Suprapubic skin (tissue), 4 donors: ENCODE results near the gene FANCE. TPM values are rescaled to one million over a fixed set of nuclear protein-coding genes. Genes with fewer than 3 reads are reported as not detected.

Source experiments
- DNase-seq, 2 donors: peaks; one replicate each; pipeline ENCODE4 v3.0.0-alpha.2; 2019; ENCODE audit warnings: low spot score in 2 of 2
- H3K27ac ChIP-seq: fragments of 200-600 bp; sonication (generic); one replicate; pipeline ENCODE4 v1.5.1; 2019
- H3K27me3 ChIP-seq: fragments of 200-600 bp; sonication (generic); one replicate; pipeline ENCODE4 v1.5.1; 2019
- H3K36me3 ChIP-seq: fragments of 200-600 bp; sonication (generic); one replicate; pipeline ENCODE4 v1.5.1; 2019
- H3K4me1 ChIP-seq: fragments of 200-600 bp; sonication (generic); one replicate; pipeline ENCODE4 v1.5.1; 2019
- H3K4me3 ChIP-seq: fragments of 200-600 bp; sonication (generic); one replicate; pipeline ENCODE4 v1.5.1; 2019; ENCODE audit warnings: mild to moderate bottlenecking
- H3K9me3 ChIP-seq: fragments of 200-600 bp; sonication (generic); one replicate; pipeline ENCODE4 v1.5.1; 2019
- EP300 ChIP-seq: sonication (generic); formaldehyde crosslinking; IDR thresholded peaks from one replicate; pipeline ENCODE4 v1.6.1; 2017; ENCODE audit warnings: antibody characterized with exemption
- POLR2A ChIP-seq, 2 donors: fragments of 450-650 bp; IDR thresholded peaks; one replicate each; pipeline ENCODE4 v1.6.1; 2017; ENCODE audit warnings: antibody characterized with exemption in 2 of 2, mild to moderate bottlenecking in 2 of 2, moderate library complexity in 2 of 2
- POLR2AphosphoS5 ChIP-seq, 3 donors: sonication (generic); formaldehyde crosslinking; IDR thresholded peaks; one replicate each; pipeline ENCODE4 v1.6.1; 2017; ENCODE audit warnings: antibody characterized with exemption in 3 of 3
- WGBS: methylation state at CpG from one replicate; pipeline ENCODE4 v1.1.5; 2018; 5-methylcytosine and 5-hydroxymethylcytosine counted together
- total RNA-seq, 4 donors: library from RNA; depleted of rRNA; stranded (reverse); fragments of >200 nt; gene quantifications; one replicate each; pipeline ENCODE4 v1.1.0, GENCODE V29; 2016
- TF ChIP-seq, protein P1 (sequence below), 2 donors: fragments of 200-600 bp in 1 of 2; fragments of 450-650 bp in 1 of 2; sonication (generic) in 1 of 2; IDR thresholded peaks; one replicate each; pipeline ENCODE4 v1.5.1; 2016 to 2019; ENCODE audit warnings: antibody characterized with exemption in 2 of 2, mild to moderate bottlenecking in 1 of 2, moderate library complexity in 1 of 2

The FANCE gene
- total RNA-seq, 4 donors from 2014 or later = 20.6 to 25.6 (median 21.6) TPM

DNA sequence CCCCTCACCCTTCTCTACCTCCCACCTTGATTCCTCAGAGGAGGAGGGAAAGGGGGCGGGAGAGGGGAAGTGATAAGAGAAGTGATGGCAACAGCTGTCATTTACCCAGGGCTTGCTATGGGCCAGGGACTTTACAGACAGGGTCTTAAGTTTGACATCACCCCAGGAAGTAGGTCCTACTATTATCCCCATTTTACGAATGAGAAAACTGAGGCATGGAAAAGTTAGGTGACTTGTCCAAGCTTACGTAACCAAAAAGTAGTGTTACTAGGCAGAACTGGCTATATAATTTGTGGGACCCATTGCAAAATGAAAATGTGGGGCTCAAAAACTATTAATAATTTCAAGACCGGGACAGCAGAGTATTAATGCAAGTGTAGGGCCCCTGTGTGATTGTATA is 10.5 kb upstream of the FANCE start:
- no peak for DNase-seq
- H3K36me3 ChIP-seq = no peaks in the 10 kb centered on the region
- no peaks in the 10 kb centered on the region for H3K27me3 ChIP-seq
- no peaks in the 10 kb centered on the region for H3K9me3 ChIP-seq
- H3K4me3 ChIP-seq = no peak overlapping the region
- WGBS = 98% methylated on average over 4 of the region's 4 CpGs
- no peak for TF ChIP-seq POLR2AphosphoS5 (IDR thresholded peaks at IDR 0.05)
- TF ChIP-seq, protein P1, sequence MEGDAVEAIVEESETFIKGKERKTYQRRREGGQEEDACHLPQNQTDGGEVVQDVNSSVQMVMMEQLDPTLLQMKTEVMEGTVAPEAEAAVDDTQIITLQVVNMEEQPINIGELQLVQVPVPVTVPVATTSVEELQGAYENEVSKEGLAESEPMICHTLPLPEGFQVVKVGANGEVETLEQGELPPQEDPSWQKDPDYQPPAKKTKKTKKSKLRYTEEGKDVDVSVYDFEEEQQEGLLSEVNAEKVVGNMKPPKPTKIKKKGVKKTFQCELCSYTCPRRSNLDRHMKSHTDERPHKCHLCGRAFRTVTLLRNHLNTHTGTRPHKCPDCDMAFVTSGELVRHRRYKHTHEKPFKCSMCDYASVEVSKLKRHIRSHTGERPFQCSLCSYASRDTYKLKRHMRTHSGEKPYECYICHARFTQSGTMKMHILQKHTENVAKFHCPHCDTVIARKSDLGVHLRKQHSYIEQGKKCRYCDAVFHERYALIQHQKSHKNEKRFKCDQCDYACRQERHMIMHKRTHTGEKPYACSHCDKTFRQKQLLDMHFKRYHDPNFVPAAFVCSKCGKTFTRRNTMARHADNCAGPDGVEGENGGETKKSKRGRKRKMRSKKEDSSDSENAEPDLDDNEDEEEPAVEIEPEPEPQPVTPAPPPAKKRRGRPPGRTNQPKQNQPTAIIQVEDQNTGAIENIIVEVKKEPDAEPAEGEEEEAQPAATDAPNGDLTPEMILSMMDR (IDR thresholded peaks at IDR 0.05) = no peak
- no peak for TF ChIP-seq EP300
- TF ChIP-seq POLR2A (IDR thresholded peaks at IDR 0.05) = no peak
- H3K4me1 ChIP-seq = no peaks in the 10 kb centered on the region
- H3K27ac ChIP-seq = no peak overlapping the region

DNA sequence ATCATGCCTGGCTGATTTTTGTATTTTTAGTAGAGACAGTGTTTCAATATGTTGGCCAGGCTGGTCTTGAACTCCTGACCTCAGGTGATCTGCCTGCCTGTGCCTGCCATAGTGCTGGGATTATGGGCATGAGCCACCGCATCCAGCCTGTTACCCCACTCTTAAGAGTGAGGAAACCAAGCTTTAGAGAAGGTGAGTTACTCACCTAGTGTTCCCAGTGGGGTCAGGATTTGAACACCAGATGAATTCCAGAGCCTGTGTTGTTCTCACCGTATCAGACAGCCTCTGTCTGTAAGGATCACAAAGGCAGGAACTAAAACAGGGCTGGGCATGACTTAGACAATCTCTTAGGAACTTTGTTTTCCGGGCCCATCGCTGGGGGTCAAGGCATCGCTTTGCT is 9.4 kb upstream of the FANCE start:
- 66% methylated on average over 5 of the region's 5 CpGs for WGBS
- H3K36me3 ChIP-seq = no peaks in the 10 kb centered on the region
- H3K4me1 ChIP-seq = no peaks in the 10 kb centered on the region
- H3K27me3 ChIP-seq = no peaks in the 10 kb centered on the region
- H3K9me3 ChIP-seq = no peaks in the 10 kb centered on the region
- TF ChIP-seq, protein P1 (IDR thresholded peaks at IDR 0.05) = no peak
- TF ChIP-seq POLR2AphosphoS5 (IDR thresholded peaks at IDR 0.05) (no peak), POLR2A (IDR thresholded peaks at IDR 0.05) (no peak)
- DNase-seq = no peak
- no peak overlapping the region for H3K4me3 ChIP-seq
- H3K27ac ChIP-seq = no peak overlapping the region

DNA sequence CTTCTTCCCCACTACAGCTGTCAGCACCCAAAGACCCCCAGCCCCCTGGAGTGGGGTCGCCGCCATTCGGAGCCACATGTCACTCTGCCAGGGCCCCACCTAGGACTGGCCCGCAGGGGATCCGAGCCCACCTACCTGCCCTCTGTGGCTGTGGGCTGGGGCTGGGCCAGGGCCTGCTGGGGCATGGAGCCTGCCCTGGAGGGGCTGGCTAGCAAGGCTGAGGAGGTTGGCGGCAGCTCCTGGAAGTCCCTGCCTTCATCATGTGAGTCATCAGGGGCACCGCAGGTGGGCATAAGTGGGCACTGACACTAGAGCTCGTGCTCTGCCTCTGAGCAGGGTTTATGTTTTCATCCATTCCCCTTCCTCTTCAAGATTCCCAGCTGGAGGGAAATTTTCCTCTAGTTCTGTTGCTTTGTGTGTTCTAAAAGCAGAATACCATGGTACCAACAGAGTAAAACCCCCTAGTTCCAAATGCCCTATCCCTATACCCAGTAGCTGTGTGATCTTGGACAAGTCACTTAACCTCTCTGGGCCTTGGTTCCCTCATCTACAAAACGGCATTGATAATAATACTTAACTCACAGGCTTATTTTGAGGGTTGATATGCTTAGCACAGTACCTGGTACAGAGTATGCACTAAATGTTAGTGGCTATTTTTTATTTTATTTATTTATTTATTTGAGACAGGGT is 8.7 kb upstream of the FANCE start:
- no peaks in the 10 kb centered on the region for H3K9me3 ChIP-seq
- H3K36me3 ChIP-seq = no peaks in the 10 kb centered on the region
- H3K4me3 ChIP-seq = no peak overlapping the region
- TF ChIP-seq, protein P1 (IDR thresholded peaks at IDR 0.05) = no peak
- TF ChIP-seq EP300 = no peak
- TF ChIP-seq POLR2AphosphoS5 (IDR thresholded peaks at IDR 0.05) = no peak
- DNase-seq = no peak
- H3K27ac ChIP-seq = no peak overlapping the region
- WGBS = 69% methylated on average over 7 of the region's 9 CpGs
- H3K27me3 ChIP-seq = no peaks in the 10 kb centered on the region
- no peaks in the 10 kb centered on the region for H3K4me1 ChIP-seq

DNA sequence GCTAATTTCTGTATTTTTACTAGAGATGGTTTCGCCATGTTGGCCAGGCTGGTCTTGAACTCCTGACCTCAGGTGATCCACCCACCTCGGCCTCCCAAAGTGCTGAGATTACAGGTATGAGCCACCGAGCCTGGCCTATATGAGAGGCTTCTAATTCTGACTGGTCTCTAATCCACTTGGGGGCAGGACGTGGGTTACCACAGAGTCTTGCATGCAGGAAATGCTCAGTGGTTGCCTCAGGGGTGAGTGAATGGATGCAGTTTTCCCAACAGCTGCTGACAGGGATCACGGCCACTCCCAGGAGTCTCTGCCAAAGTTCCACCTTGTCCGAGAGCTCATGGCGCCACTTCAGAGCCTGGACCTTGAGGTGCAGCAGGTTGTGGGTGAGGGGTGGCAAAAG is 6.4 kb upstream of the FANCE start:
- Histone ChIP-seq H3K4me1 (no peaks in the 10 kb centered on the region), H3K9me3 (no peaks in the 10 kb centered on the region), H3K27me3 (no peaks in the 10 kb centered on the region), H3K27ac (no peak overlapping the region), H3K36me3 (no peaks in the 10 kb centered on the region), H3K4me3 (no peak overlapping the region)
- TF ChIP-seq, protein P1 (IDR thresholded peaks at IDR 0.05) = no peak
- no peak for TF ChIP-seq POLR2AphosphoS5 (IDR thresholded peaks at IDR 0.05)
- TF ChIP-seq EP300 = no peak
- TF ChIP-seq POLR2A (IDR thresholded peaks at IDR 0.05) = no peak
- 89% methylated on average over 6 of the region's 7 CpGs for WGBS
- no peak for DNase-seq

DNA sequence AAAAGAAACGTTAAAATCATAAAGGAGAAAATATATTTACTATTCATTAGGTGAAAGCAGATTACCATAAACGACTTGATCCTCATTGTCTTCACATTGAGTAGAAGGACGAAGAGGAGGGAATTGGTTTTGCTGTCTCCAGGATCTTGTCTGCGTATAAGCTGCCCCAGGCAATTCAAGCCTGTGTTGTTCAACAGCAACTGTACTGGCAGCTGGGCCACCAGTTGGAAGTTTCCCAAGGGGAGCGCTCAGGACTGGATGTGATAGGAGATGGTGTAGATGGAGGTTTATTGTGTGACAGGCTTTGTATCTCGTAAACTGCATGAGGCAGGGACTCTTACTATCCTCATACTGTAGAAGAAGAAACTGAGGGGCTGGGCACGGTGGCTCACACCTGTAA is 3.9 kb upstream of the FANCE start:
- TF ChIP-seq, protein P1 (IDR thresholded peaks at IDR 0.05) = no peak
- TF ChIP-seq POLR2A (IDR thresholded peaks at IDR 0.05) (no peak), POLR2AphosphoS5 (IDR thresholded peaks at IDR 0.05) (no peak), EP300 (no peak)
- 53% methylated on average over 7 of the region's 7 CpGs for WGBS
- no peak overlapping the region for H3K27ac ChIP-seq

More for the DNA sequence above, 3.9 kb upstream of the FANCE start:
- no peak for DNase-seq
- H3K9me3 ChIP-seq = no peaks in the 10 kb centered on the region
- no peaks in the 10 kb centered on the region for H3K27me3 ChIP-seq
- no peaks in the 10 kb centered on the region for H3K36me3 ChIP-seq
- H3K4me1 ChIP-seq = peaks cover 20% of the 10 kb centered on the region
- no peak overlapping the region for H3K4me3 ChIP-seq
